Stimulated activated CD4-positive, alpha-beta T cell treated with anti-CD3 and anti-CD28 coated beads, Interleukin-2, amount 100 ng/mL, for 24 hours (primary cell): Measurements from ENCODE around the gene JMJD6.
"Not testable (repeated sequence)": the region's sequence is repeated elsewhere in the genome, so short reads cannot be mapped to it uniquely, and the experiment has no call there.

ENCODE experiments used
- DNase-seq, 2 donors: peaks; one replicate each; pipeline ENCODE4 v3.0.0-alpha.2; 2020

The JMJD6 gene

DNA sequence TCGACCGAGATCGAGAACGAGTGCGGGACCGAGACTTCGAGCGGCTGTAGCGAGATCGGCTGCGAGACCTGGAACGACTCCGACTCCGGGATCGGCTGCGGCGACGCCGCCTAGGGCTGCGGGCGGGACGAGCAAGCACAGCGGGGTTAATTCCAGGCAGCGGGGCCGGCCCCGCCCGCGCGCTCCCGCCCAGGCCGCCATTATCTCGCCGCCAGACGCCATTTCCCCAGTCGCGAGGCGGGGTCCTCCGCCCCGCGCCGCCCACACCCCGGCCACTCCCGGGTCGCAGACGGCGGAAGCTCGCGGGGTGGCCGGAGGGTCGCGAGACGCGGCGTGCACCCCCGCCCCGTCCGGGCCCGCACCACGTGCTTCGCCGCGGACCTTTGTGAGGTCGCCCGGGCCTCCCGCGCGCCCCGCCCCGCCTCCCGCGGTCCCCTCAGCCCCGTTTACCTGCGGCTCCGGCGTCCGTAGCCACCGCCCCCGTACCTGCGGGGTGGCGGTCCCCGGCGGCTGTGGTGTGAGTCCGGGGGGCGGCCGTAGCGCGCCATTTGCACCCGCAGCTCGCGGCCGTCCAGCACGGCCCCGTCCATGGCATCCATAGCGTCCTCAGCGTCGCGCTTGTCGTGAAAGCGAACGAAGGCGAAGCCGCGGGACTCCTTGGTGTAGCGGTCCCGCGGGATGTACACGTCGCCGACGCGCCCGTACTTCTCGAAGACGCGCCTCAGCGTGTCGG, 10.1 kb upstream of the JMJD6 start:
- DNase-seq = peak; percentile 70 to 73

- no peak for DNase-seq
Measured at GRCh38 chr17:76735586-76736348, 9.4 kb upstream of the JMJD6 start.

DNA sequence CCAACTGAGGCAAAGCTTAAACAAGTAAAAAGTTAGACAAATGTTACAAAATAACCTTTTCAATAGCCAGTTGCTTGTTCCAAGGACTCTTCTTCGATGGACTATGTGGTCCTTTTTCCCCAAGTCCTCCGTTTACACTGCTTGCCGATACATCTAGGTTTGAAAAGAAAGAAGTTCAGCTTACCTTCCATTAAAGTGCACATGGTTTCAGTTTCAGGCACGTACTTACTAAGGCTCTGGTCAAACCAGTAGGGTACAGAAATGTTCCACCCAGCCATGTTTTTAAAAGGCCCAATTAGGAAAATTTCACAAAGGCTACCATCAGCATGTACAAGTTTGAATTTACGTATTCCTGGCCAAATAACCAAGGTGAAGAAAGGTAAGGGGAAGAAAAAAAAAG, 8.6 kb upstream of the JMJD6 start:
- no peak for DNase-seq

- no peak for DNase-seq
Measured at GRCh38 chr17:76734080-76734840, 7.9 kb upstream of the JMJD6 start.

DNA sequence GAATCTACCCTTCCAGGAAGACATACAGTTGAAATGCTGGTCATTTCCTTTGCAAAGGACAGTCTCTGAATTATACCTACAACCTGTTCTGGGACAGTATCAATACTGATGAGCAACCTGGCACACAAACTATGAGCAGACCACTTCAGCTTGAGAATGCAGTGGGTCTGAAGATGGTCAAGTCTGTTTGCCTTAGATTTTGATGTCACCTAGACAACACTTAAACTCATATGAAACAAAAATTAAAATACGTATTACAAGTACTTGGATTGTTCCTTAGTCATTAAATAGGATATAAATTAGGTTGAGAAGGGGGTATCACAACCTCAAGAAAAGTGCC, 7.2 kb upstream of the JMJD6 start:
- DNase-seq = no peak

DNA sequence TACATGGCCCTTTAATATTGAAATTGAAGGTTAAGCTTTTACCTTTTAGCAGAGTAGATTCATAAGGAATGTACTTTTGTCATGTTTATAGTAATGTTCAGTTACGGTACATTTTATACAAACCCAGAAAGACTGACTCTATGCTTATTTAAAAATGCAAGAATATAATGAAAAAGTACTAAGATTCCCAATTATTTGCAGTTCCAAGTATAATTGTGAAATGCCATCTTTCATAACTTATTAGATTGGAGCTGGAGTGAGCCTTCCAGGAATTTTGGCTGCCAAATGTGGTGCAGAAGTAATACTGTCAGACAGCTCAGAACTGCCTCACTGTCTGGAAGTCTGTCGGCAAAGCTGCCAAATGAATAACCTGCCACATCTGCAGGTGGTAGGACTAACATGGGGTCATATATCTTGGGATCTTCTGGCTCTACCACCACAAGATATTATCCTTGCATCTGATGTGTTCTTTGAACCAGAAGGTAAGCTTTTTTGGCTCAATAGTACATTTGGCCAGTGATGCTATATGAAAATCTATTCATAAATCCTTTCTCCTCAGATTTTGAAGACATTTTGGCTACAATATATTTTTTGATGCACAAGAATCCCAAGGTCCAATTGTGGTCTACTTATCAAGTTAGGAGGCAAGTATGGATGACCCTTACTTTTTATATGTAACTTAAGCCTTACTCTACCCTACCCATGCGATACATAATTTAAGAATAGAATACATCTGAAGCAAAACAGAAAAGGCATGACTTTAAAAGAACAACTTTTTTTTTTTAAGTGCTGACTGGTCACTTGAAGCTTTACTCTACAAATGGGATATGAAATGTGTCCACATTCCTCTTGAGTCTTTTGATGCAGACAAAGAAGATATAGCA, 6.6 kb upstream of the JMJD6 start:
- no peak for DNase-seq

DNA sequence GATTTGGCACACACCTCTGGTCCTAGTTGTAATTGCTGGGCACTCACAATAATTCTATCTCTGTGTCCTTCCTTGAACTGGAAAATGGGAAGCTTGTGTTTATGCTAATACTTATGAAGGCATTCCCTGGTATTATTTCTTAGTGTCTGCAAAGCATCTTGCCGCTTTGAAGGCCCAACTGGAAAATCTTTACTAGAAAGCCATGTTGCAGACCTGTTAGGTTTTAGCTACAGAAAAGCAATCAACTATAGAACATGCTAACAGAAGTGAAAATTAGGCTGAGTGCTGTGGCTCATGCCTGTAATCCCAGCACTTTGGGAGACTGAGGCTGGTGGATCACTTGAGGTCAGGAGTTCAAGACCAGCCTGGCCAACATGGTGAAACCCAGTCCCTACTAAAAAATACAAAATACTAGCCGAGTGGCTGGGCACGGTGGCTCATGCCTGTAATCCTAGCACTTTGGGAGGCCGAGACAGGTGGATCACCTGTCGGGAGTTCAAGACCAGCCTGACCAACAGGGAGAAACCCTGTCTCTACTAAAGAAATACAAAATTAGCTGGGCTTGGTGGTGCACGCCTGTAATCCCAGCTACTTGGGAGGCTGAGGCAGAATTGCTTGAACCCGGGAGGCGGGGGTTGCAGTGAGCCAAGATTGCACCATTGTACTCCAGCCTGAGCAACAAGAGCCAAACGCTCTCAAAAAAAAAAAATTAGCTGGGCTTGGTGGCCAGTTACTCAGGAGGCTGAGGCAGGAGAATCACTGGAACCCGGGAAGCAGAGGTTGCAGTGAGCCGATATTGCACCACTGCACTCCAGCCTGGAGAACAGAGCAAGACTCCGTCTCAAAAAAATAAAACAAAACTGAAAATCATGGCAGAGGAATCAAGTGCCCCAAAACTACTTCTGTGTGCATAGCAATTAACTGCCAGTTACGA, 5.7 kb upstream of the JMJD6 start:
- not testable (repeated sequence) for DNase-seq

- no peak for DNase-seq
Measured at GRCh38 chr17:76727745-76728456, 1.5 kb upstream of the JMJD6 start.

DNA sequence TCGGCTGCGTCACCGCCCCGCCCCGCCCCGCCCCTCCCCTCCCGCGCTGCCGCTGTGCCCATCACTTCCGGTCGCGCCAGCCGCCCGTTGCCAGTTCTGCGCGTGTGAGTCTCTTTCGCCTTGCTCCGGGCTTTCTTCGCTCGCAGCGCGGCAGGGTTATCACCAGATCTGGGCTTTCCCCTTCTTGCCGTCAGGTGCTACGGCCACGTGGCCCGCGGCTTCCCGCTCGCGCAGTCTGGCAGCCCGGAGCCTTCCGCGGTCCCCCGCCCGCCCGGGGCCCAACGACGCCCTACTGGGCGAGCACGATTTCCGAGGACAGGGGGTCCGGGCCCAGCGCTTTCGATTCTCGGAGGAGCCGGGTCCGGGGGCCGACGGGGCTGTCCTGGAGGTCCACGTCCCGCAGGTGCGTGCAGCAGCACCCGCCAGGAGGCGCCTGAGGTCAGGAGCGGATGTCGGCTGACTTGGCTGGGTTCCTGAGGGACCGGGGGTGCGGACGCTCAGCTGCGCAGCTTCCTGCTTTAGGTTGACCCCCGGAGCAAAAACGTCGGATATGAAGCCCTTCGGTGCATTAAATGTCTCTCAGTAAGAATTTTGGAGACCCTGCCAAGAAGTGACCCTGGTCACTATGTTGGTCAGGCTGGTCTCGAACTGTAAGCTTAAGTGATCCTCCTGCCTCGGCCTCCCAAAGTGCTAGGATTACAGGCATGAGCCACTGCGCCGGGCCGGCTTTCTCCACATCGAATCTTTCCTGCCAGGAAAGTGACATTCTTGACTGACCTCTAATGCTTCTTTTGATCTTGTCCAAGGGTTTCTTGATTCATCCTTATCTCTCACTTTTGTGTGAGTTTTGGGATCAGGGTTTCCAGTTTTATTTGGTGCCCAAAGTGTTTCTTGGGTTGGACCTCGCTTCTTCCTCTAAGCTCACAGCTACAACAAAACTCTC, 641 bp upstream of the JMJD6 start, which contains the start of gene METTL23:
Gene METTL23 (plus strand): TSS at position 64 of the 943 bp plus-strand sequence. CDS start 2,872 bp downstream, outside the sequence.
- DNase-seq = peak; percentile 80 to 81

GRCh38 chr17:76725580-76726230, 701 bp downstream of the JMJD6 start:
- peak; percentile 79 to 80 for DNase-seq

DNA sequence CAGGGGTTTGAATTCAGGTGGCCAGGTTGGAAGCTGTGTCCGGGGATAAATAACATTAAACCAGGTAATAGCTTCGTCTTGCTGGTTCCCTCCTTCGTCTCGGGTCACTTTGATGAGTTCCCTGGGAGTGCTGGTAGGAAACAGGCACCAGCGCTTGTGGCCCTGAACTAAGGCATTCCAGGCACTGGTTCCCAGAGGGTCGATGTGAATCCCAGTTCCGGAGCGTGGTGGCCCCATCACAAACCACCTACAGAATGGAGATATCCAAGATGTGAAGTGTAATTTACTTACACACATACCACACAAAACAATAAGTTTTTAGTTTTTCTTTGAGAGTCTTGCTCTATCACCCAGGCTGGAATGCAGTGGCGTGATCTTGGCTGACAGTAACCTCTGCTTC, 2.6 kb downstream of the JMJD6 start:
- DNase-seq = no peak

DNA sequence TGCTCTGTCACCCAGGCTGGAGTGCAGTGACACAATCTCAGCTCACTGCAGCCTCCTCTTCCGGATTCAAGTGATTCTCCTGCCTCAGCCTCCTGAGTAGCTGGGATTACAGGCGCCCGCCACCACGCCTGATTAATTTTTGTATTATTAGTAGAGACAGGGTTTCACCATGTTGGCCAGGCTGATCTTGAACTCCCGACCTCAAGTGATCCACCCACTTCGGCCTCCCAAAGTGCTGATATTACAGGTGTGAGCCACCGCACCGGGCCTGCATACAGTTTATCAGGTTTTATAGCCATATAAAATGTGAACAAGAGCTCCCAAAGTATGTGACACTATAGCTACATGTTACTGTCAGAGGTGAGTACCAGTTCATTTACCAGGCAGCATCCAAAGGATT, 3.4 kb downstream of the JMJD6 start:
- not testable (repeated sequence) for DNase-seq

DNA sequence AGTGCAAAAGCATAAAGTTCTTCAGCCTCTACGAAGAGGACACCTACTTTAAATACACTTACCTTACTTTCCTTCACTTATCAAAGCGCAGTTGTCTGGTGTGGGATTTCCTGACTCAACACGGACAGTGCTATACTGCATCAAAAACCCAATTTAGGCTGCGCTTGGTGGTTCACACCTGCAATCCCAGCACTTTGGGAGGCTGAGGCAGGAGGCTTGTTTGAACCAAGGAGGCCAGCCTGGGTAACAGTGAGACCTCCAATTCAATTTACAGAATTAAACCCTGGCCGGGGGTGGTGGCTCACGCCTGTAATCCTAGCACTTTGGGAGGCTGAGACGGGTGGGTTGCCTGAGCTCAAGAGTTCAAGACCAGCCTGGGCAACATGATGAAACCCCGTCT, 4.1 kb downstream of the JMJD6 start:
- DNase-seq = no peak

GRCh38 chr17:76721463-76721862, 4.9 kb downstream of the JMJD6 start:
- DNase-seq = no peak

GRCh38 chr17:76720941-76721340, 5.5 kb downstream of the JMJD6 start:
- DNase-seq = no peak

- DNase-seq = no peak
Measured at GRCh38 chr17:76720211-76720610, 6.2 kb downstream of the JMJD6 start.

DNA sequence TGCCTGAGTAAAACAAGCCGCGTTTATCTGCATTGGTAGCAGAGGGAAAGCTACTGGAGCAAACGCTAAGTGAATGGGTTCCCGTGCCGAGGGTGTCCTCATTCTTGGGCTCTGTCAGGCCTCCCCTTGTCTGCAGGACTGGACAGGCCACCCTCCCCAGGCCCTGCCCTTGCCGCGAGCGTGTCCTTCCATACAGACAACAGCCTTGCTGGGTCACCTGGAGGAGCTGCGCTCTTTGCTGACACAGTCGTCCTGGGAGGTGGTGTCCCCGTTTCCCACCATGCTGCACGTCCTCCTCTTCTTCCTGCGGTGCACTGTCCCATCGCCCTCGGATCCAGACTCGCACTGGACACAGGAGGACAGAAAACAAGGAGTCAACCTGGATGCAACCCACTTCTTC, 7.9 kb downstream of the JMJD6 start:
- DNase-seq = no peak

DNA sequence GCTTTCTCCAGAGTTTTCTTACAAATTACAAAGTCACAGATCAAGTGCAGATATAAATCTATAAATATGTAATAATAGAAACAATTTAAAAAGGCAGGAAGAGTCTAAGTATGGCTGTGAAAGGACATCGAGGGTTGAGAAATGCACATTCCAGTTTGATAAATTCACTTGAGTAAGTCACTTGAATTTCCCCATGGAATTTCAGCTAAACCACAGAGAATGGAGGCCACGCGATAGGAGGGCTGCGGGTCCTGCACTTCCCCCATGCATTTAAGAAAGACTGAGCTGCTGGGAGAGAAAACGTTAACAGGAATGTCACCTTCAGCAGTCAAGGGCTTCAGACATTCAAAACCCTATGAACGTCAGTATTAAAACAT, 9.6 kb downstream of the JMJD6 start:
- no peak for DNase-seq
